NCI-H446 (cell line): ENCODE data around the gene RHBDD2.

Experiments
- DNase-seq, 2 experiments: peaks; one replicate each; lab custom pipeline; 2025; lab: John Stamatoyannopoulos, UW

The RHBDD2 gene

GRCh38 chr7:75920431-75921161 is 41.8 kb downstream of the RHBDD2 start:
- no peak for DNase-seq

GRCh38 chr7:75921479-75921878 is 42.6 kb downstream of the RHBDD2 start:
- DNase-seq: no peak

- DNase-seq: no peak
Observed at GRCh38 chr7:75922966-75923603, 44.3 kb downstream of the RHBDD2 start.

- DNase-seq: no peak
Observed at GRCh38 chr7:75924256-75924655, 45.4 kb downstream of the RHBDD2 start.

DNA sequence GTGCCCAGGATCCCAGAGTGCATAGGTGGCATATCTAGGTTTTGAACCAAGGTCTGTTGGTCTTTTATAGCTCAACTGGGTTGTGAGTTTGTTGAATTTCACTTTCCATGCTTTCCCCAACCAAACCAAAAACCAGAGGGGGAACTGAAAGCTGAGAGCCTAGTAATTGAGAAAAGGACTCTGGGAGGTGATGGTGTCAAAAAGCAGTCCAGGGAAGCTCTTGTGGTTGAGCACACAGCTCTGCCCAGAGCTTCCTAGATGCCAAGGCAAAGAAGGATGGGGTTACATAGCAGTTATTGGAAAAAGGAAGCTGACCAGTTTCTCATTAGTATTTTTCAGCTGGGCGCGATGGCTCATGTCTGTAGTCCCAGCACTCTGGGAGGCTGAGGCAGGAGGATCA is 46.1 kb downstream of the RHBDD2 start:
- no peak for DNase-seq

DNA sequence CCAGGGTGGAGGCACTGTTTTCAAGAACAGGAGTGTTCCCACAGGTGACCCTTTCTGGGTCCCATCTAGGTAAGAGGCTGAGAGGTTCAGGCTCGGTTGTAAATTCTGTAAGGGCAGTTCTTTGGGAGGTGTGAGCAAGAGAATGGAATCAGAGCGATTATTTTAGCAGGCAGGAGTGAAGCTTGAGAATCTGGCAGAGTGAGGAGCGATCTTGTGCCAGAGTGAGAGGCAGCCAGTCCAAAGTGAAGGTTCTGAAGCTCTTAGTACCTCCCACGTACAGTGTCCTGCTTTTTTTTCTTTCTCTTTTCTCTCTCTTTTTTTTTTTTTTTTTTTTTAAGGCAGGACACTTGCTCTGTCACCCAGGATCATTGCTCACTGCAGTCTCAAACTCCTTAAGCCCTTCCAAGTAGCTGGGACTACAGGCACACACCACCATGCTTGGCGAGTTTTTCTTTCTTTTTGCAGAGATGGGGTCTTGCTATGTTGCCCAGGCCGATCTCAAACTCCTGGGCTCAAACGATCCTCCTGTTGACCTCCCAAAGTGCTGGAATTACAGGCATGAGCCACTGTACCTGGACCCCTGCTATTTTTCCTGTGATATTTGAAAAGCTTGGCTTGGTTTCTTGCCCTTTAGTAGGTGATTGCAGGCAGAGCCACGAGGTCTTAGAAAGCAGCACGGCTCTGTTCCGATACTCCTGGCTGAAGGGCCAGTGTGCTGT is 47.0 kb downstream of the RHBDD2 start:
- no peak for DNase-seq

GRCh38 chr7:75928568-75928914 is 49.7 kb downstream of the RHBDD2 start:
- no peak for DNase-seq

DNA sequence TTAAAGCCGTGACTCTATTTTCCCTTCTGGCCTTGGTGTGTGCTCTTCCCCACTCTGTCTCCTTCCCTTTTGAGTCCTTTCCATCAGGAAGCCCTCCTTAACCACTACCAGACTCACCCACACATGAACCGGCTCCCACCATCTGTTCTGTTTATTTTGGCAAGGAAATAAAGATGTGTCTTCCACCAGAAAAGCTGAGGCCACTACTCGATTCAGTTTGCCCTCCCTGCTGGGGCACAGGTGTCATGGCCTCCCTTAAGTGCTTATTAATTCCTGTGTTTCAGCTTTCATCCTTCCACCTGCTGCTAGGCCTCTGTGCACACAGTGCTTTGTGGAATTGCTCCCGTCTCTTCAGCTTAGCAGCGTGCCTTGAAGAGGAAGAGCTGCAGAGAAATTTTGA is 52.8 kb downstream of the RHBDD2 start:
- no peak for DNase-seq

- DNase-seq: no peak
Observed at GRCh38 chr7:75937958-75938786, 59.3 kb downstream of the RHBDD2 start.
